HG03565 (cell line): ENCODE results near the gene PARM1.

Source experiments
- ATAC-seq: cut with Tn5 transposase; IDR thresholded peaks from one replicate; pipeline ENCODE4 v1.9.1; 2021; ENCODE audit warnings: mild to moderate bottlenecking, moderate library complexity; ENCODE audit not compliant: unreplicated experiment

PARM1 gene

GRCh38 chr4:74942251-74942917, 9.5 kb downstream of the PARM1 start:
- ATAC-seq, result no peak

- no peak for ATAC-seq
These were observed 10.0 kb downstream of the PARM1 start for GRCh38 chr4:74942918-74943253.

- ATAC-seq, result peak; percentile 42
These were observed 11.5 kb downstream of the PARM1 start for GRCh38 chr4:74944354-74944793.

- no peak for ATAC-seq
These were observed 13.3 kb downstream of the PARM1 start for GRCh38 chr4:74946196-74946595.

- no peak for ATAC-seq
These were observed 14.9 kb downstream of the PARM1 start for GRCh38 chr4:74947798-74948197.

DNA sequence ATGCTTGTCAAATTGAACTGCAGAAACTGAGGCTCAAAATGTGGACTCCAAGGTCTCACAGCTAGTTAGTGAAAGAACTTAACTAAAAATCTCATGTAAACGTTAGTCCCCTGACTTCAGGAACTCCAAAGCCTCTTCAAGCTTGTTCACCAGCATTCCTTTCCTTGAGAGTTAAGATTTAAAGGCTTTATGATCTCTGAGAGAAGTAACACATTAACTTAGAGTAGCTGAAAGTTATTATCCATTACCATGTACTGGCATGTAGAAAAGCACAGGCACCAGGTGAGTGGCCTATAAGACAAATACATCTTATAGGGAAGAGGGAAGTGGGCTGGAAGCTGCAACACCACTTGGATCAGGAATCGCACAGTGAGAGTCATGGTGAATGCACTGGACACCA, 15.3 kb downstream of the PARM1 start:
- ATAC-seq, result no peak

DNA sequence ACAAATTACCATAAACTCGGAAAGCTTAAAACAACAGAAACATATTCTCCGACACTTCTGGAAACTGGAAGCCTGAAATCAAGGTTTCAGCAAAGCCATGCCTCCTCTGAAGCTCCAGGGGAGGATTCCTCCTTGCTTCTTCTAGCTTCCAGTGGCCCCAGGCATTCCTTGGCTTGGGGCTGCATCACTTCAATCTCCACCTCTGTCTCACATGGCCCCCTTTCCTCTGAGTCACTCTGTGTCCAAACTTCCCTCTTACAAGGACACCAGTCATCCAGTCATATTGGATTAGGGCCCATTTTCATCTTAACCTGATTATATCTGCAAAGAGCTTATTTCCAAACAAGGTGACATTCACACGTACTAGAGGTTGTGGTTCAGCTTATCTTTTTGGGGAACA, 17.3 kb downstream of the PARM1 start:
- no peak for ATAC-seq

DNA sequence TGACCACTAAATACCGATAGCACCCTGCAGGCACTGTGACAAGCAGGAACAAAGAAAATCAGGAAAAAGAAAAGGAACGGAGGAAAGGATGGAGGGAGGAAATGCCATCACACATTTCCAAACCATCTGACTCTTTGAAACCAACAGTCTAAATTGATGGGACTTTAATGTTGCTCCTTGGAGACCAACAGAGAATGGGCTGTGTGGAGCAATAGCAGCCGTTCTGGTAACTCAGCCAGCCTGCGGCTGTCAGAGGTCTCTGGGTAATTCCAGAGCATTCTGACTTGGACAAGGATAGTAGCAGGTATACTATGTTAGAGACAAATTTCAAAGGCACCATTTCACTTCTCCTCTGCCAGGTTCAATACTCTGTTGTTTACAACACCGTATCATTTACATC, 18.0 kb downstream of the PARM1 start:
- no peak for ATAC-seq

GRCh38 chr4:74953647-74954046, 20.7 kb downstream of the PARM1 start:
- ATAC-seq, result no peak

GRCh38 chr4:74958881-74959280, 26.0 kb downstream of the PARM1 start:
- no peak for ATAC-seq

DNA sequence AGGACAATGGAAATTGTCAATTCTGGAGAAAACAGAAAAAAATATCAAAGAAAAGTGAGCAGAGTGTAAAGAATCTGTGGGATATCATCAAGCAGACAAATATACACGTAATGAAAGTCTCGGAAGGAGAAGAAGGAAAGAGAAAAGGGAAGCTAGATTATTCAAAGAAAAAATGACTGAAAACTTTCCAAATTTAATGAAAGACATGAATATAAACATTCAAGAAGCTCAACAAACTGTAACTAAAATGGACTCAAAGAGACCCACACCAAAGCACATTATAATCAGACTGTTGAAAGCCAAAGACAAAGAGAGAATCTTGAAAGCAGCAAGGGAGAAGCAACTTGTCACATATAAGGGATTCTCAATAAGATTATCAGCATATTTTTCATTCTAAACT, 28.3 kb downstream of the PARM1 start:
- no peak for ATAC-seq

- ATAC-seq, result no peak
These were observed 29.7 kb downstream of the PARM1 start for GRCh38 chr4:74962584-74962983.

GRCh38 chr4:74964311-74964710, 31.4 kb downstream of the PARM1 start:
- ATAC-seq, result no peak

DNA sequence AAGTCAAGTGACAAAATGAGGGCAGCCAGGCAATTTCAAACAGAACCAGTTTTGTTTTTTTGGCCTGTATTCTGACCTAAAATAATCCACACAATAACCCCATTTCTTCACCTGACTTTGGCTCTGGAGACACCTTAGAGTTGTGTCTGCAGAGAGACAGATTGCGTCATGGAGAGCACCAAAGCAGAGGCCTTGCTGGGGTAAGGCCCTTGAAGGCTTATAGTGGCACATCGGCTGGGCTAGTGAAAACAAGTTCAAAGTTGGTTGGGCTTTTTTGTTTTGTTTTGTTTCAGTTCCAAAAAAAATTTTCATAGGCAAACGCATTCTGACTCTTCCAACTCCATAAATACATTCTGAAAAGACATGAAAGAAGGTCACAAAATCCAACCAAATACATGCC, 34.4 kb downstream of the PARM1 start:
- ATAC-seq, result no peak

DNA sequence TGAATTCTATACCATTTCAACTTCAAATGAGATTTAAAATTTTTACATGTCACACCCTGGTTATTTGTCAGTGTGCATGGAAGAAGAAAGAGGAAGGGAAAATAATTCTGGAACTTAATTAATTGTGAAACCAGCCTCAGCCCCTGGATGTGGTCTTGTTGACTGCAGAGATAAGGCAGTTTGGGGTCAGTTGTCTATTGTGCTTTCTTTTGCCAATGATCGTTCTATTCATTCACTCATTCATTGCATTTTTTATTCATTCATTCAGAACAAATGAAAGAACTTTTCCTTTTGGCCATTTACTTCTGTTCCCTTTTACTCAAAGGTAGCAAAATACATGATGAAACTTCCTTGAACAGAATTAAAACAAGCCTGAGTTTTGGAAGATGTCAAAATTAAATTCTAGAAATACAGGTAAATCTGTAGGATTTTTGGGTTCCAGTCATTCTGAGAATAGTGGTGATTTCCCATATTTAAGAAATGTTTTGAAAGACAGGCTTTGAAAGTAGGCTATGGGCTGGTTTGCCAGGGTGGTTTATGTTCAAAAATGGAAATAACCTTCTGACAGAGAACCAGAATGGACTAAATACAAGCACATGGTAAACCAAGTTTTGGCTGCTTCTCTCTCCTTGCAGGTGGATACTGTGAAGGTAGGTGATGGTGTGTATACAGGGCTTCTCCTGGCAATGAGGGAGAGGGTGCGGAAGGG, 35.7 kb downstream of the PARM1 start:
- ATAC-seq, result peak; percentile 63

DNA sequence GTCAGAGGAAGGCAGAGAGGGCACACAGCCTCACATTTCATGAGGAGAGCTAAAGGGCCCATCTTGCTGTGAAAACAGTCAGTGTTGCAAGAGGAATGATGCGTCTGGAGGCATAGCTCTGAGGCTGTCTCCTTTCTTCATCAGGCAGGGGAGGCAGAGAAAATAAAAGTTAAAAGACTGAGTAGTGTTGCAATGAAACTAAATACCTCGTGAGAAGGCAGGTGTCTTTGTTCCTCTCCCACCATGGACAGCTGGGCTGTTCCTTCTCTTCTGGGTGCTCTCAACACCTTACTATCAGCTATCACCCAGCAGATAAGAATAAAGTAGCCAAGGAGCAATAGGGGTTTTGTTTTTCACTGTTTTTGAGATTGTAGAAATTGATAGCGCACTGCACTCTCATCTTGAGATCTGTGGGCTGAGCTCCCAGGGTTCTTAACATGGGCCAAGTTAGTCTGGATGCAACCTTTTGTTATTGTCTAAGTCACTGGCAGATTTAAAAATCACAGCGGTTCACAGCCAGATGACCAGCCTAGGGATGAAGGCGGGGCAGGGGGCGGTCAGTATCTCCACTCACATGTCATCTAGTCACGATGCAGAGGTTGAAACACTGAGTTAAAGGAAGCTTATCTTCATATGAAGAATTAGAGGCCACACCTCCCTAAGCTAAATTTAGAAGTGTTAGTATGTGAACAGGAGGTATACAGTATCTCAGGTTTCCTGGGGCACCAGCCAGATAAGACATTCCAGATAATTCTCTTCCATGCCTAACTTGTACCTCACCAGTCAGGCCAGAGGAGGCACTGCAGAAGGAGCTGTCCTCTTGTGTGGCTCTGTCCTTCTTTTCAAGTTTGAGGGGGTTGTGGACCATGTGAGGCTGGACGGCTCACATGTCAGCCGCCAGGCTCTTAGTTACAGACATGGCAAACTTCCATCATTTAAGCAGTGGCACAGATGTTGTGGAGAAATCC, 36.9 kb downstream of the PARM1 start:
- no peak for ATAC-seq

DNA sequence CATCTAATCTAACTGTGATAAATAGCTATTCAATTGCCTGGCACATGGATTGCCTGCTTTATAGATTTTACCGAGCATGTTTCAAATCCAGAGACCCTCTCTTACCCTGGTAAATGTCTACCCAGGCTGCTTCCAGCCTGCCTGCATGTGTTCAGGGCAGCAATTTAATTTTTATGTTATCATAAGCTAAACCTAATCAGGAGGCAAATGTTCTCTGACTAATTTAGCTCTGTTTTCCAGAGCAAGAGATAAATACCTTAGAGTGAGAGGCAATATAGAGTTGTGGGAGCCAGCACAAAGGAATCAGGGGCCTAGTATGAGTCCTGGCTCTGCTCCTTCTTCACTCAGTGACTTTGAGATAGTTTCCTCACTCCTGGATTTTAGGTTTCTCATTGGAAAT, 37.7 kb downstream of the PARM1 start:
- no peak for ATAC-seq

- no peak for ATAC-seq
These were observed 38.9 kb downstream of the PARM1 start for GRCh38 chr4:74971862-74972261.

DNA sequence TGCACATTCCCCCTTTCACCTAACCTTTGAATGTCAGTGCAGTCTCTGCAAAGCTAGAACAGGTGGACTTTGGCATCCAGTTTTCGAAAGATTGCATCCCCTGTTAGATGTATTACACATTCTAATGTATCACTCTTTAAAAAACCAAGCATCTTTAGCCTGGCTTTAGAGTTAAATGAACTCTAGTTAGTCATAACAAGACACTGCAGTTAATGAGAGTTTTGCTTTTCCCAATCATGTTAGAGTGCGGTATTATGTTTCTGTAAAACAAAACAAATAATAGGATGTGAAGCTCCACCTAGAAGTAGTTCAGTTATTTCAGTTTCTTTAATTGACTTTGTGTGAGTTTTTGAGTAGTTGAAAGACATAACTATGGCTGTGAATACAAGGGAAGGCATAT, 42.2 kb downstream of the PARM1 start:
- ATAC-seq, result no peak

- ATAC-seq, result no peak
These were observed 43.2 kb downstream of the PARM1 start for GRCh38 chr4:74975848-74976824.
